GM21390 (cell line): ENCODE data around the gene ADAMTS14.

Source experiments
- ATAC-seq: cut with Tn5 transposase; IDR thresholded peaks from one replicate; pipeline ENCODE4 v1.9.1; 2021; ENCODE audit not compliant: unreplicated experiment

The ADAMTS14 gene

GRCh38 chr10:70781461-70782051, 109.2 kb downstream of the ADAMTS14 start:
- ATAC-seq = no peak

GRCh38 chr10:70782086-70782745, 109.9 kb downstream of the ADAMTS14 start:
- ATAC-seq = no peak

- ATAC-seq = no peak
These were observed 110.7 kb downstream of the ADAMTS14 start for GRCh38 chr10:70782746-70783680.

- no peak for ATAC-seq
These were observed 111.7 kb downstream of the ADAMTS14 start for GRCh38 chr10:70784016-70784415.

- ATAC-seq = no peak
These were observed 112.2 kb downstream of the ADAMTS14 start for GRCh38 chr10:70784471-70784870.

GRCh38 chr10:70785190-70785589, 112.9 kb downstream of the ADAMTS14 start, which contains the start of gene TBATA:
Gene TBATA (minus strand): TSS chr10:70785377. CDS start chr10:70783379, 1,998 bp downstream.
- no peak for ATAC-seq

GRCh38 chr10:70786799-70787415, 114.6 kb downstream of the ADAMTS14 start:
- no peak for ATAC-seq

- ATAC-seq = no peak
These were observed 119.2 kb downstream of the ADAMTS14 start for GRCh38 chr10:70791386-70792039.

- ATAC-seq = no peak
These were observed 123.3 kb downstream of the ADAMTS14 start for GRCh38 chr10:70795613-70796012.

- no peak for ATAC-seq
These were observed 125.5 kb downstream of the ADAMTS14 start for GRCh38 chr10:70797840-70798239.

GRCh38 chr10:70799124-70799523, 126.8 kb downstream of the ADAMTS14 start:
- no peak for ATAC-seq

GRCh38 chr10:70801854-70802253, 129.5 kb downstream of the ADAMTS14 start:
- no peak for ATAC-seq

- ATAC-seq = no peak
These were observed 131.6 kb downstream of the ADAMTS14 start for GRCh38 chr10:70803775-70804420.

GRCh38 chr10:70804421-70804808, 132.1 kb downstream of the ADAMTS14 start:
- ATAC-seq = no peak

GRCh38 chr10:70805619-70806215, 133.4 kb downstream of the ADAMTS14 start:
- no peak for ATAC-seq

GRCh38 chr10:70806841-70807240, 134.5 kb downstream of the ADAMTS14 start:
- no peak for ATAC-seq

GRCh38 chr10:70807556-70807955, 135.2 kb downstream of the ADAMTS14 start:
- ATAC-seq = no peak

- no peak for ATAC-seq
These were observed 136.8 kb downstream of the ADAMTS14 start for GRCh38 chr10:70809011-70809611.

- ATAC-seq = no peak
These were observed 137.4 kb downstream of the ADAMTS14 start for GRCh38 chr10:70809726-70810125.
